Chondrocyte (in vitro differentiated cells): ENCODE measurements around the gene SUFU. TPM values are rescaled to one million over a fixed set of nuclear protein-coding genes. Genes with fewer than 3 reads are reported as not detected.

ENCODE experiments used
- DNase-seq: peaks from one replicate; pipeline ENCODE4 v3.0.0; 2021; ENCODE audit warnings: mixed read lengths, low spot score
- H3K27ac Mint-ChIP-seq: one replicate; pipeline ENCODE4 v1.8.0; 2021; ENCODE audit warnings: mild to moderate bottlenecking, moderate library complexity, mixed read lengths; ENCODE audit not compliant: unreplicated experiment
- H3K27me3 Mint-ChIP-seq: 2 replicates; pipeline ENCODE4 v1.8.0; 2021; ENCODE audit warnings: low read depth, mixed read lengths
- H3K36me3 Mint-ChIP-seq: 2 replicates; pipeline ENCODE4 v1.8.0; 2021; ENCODE audit warnings: low read depth, mixed read lengths
- H3K4me1 Mint-ChIP-seq: 2 replicates; pipeline ENCODE4 v1.8.0; 2021; ENCODE audit warnings: low read depth, mild to moderate bottlenecking, mixed read lengths
- H3K4me3 Mint-ChIP-seq: one replicate; pipeline ENCODE4 v1.8.0; 2021; ENCODE audit warnings: mild to moderate bottlenecking, moderate library complexity, mixed read lengths; ENCODE audit not compliant: unreplicated experiment
- H3K9me3 Mint-ChIP-seq: 2 replicates; pipeline ENCODE4 v1.8.0; 2021; ENCODE audit warnings: low read depth, mixed read lengths
- total RNA-seq: library from RNA; stranded (reverse); gene quantifications from 3 replicates; pipeline ENCODE4 v1.2.1, GENCODE V29; 2021
- TF ChIP-seq, protein P1 (sequence below): fragments of 200-600 bp; sonication (generic); IDR thresholded peaks from 2 replicates; pipeline ENCODE4 v1.5.0; 2021; ENCODE audit warnings: antibody characterized with exemption, mild to moderate bottlenecking, moderate library complexity

Gene SUFU
- total RNA-seq, 1 donor from 2014 or later: 15.5 TPM

DNA sequence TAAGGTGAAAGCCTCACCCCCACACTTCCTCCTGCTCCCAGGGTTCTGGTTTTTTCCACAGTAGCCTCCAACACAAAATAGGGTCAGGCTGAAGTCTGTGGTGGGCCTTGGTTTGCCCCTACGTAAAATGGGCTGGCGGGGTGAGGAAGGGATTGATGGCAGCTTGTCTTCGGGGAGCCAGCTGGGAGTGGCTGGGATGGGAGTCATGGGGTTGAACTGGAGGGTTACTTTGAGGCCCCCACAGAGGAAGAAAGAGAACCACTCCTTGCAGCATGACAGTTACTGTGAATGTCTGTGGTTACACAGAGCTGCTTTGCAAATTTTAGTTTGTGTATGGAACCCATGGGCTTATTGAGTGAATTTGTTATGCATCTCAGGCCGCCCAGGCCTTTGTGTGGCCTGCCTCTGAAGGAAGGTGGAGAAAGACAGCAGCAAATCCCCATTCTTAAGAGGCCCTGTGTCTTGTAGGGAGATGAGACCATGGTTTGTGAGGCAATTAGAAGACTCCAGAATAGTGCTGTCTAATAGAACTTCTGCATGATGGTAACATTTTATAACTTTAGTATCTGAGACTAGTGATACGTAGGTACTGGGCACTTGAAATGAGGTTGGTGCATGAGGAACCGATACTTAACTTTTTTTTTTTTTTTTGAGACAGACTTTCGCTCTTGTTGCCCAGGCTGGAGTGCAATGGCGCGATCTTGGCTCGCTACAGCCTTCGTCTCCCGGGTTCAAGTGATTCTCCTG lies 148.6 kb downstream of the SUFU start:
- H3K27ac Mint-ChIP-seq: no peak overlapping the region
- H3K9me3 Mint-ChIP-seq: no peaks in the 10 kb centered on the region
- no peak overlapping the region for H3K4me3 Mint-ChIP-seq
- TF ChIP-seq, protein P1, sequence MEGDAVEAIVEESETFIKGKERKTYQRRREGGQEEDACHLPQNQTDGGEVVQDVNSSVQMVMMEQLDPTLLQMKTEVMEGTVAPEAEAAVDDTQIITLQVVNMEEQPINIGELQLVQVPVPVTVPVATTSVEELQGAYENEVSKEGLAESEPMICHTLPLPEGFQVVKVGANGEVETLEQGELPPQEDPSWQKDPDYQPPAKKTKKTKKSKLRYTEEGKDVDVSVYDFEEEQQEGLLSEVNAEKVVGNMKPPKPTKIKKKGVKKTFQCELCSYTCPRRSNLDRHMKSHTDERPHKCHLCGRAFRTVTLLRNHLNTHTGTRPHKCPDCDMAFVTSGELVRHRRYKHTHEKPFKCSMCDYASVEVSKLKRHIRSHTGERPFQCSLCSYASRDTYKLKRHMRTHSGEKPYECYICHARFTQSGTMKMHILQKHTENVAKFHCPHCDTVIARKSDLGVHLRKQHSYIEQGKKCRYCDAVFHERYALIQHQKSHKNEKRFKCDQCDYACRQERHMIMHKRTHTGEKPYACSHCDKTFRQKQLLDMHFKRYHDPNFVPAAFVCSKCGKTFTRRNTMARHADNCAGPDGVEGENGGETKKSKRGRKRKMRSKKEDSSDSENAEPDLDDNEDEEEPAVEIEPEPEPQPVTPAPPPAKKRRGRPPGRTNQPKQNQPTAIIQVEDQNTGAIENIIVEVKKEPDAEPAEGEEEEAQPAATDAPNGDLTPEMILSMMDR: no peak
- peak; percentile 20 for DNase-seq
- peaks cover 34% of the 10 kb centered on the region for H3K4me1 Mint-ChIP-seq
- H3K36me3 Mint-ChIP-seq: peaks cover 14% of the 10 kb centered on the region
- H3K27me3 Mint-ChIP-seq: no peaks in the 10 kb centered on the region

DNA sequence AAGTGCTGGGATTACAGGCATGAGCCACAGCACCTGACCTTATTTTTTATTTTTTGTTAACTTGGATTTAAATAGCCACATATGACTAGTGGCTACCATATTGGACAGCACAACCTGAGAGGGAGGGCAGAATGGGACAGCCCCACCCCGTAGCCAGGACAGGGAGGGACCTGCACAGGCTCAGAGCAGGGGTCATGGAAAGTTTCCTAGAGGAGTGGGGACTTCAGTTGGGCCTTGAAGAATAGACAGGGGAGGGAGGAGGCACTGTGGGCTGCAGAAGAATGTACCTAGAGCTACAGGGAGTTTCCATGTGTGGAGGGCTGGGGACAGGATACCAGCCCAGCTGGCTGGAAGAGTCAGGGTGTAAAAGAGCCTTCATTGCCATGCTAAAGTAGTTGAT lies 149.3 kb downstream of the SUFU start:
- Mint-ChIP-seq H3K36me3 (peaks cover 18% of the 10 kb centered on the region), H3K4me1 (peaks cover 27% of the 10 kb centered on the region), H3K9me3 (no peaks in the 10 kb centered on the region), H3K4me3 (no peak overlapping the region), H3K27ac (no peak overlapping the region), H3K27me3 (no peaks in the 10 kb centered on the region)
- TF ChIP-seq, protein P1: no peak
- peak; percentile 26 for DNase-seq

DNA sequence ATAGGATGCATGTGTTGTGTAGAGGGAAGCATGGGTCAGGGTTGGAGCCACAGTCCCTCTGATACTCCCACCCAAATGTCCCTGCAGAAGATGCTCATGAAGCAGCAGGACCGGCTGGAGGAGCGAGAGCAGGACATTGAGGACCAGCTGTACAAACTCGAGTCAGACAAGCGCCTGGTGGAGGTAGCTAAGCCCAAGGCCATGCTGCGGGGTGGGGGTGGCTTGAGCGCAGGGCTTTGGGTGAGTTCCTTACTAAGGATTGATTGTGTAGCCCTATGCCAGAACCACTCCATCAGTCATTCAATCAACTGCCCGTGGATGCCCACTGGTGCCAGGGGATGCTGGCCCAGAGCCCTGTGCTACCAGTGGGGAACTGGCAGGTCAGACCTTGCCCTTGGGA lies 150.8 kb downstream of the SUFU start:
- H3K4me1 Mint-ChIP-seq: peaks cover 13% of the 10 kb centered on the region
- H3K27ac Mint-ChIP-seq: no peak overlapping the region
- H3K36me3 Mint-ChIP-seq: peaks cover 22% of the 10 kb centered on the region
- no peak overlapping the region for H3K4me3 Mint-ChIP-seq
- TF ChIP-seq, protein P1: no peak
- no peak for DNase-seq
- H3K9me3 Mint-ChIP-seq: no peaks in the 10 kb centered on the region
- H3K27me3 Mint-ChIP-seq: no peaks in the 10 kb centered on the region

DNA sequence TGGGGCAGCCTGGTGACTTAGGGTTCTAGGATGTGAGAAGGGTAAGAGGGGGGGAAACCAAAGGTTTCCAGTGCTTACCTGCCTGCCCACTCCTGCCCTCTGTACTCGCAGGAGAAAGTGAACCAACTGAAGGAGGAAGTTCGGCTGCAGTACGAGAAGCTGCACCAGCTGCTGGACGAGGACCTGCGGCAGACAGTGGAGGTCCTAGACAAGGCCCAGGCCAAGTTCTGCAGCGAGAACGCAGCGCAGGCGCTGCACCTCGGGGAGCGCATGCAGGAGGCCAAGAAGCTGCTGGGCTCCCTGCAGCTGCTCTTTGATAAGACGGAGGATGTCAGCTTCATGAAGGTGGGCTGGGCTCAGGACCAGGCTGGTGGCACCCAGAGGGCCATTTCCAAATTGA lies 151.2 kb downstream of the SUFU start:
- H3K36me3 Mint-ChIP-seq: peaks cover 22% of the 10 kb centered on the region
- H3K9me3 Mint-ChIP-seq: no peaks in the 10 kb centered on the region
- no peaks in the 10 kb centered on the region for H3K27me3 Mint-ChIP-seq
- TF ChIP-seq, protein P1: no peak
- H3K27ac Mint-ChIP-seq: no peak overlapping the region
- DNase-seq: no peak
- no peak overlapping the region for H3K4me3 Mint-ChIP-seq
- peaks cover 11% of the 10 kb centered on the region for H3K4me1 Mint-ChIP-seq

DNA sequence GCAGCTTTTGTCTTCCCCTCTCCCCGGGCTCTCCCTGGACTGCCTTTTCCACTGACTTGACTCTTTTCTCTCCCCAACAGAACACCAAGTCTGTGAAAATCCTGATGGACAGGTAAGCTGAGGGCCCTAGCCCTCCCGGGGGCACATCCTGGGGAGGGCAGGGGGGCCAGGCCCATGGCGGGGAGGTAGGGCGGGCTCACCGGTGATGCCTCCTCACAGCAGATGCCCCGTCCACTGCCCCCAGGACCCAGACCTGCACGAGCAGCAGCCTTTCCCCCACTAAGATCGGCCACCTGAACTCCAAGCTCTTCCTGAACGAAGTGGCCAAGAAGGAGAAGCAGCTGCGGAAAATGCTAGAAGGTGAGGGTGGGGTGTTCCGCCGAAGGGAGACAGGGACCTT lies 152.3 kb downstream of the SUFU start:
- no peaks in the 10 kb centered on the region for H3K27me3 Mint-ChIP-seq
- H3K9me3 Mint-ChIP-seq: no peaks in the 10 kb centered on the region
- peaks cover 22% of the 10 kb centered on the region for H3K36me3 Mint-ChIP-seq
- DNase-seq: no peak
- H3K27ac Mint-ChIP-seq: no peak overlapping the region
- H3K4me1 Mint-ChIP-seq: peaks cover 6% of the 10 kb centered on the region
- H3K4me3 Mint-ChIP-seq: no peak overlapping the region
- TF ChIP-seq, protein P1: no peak
